OCI-LY1 (cell line): Measurements from ENCODE around the gene OSBPL5.

Source experiments
- CTCF ChIP-seq: fragments of 200-600 bp; sonication (generic), shearing (Covaris generic); IDR thresholded peaks from 2 replicates; pipeline ENCODE4 v1.5.1; 2017; ENCODE audit warnings: mild to moderate bottlenecking, antibody characterized with exemption, low read length, moderate library complexity, mixed read lengths
- EZH2 ChIP-seq: fragments of 200-600 bp; sonication (generic), shearing (Covaris generic); IDR thresholded peaks from 2 replicates; pipeline ENCODE4 v1.8.0; 2017; ENCODE audit warnings: borderline replicate concordance, mixed run types, mild to moderate bottlenecking, antibody characterized with exemption, low read length, moderate library complexity, mixed read lengths

- TF ChIP-seq EZH2 (no peak), CTCF (peak; percentile 71)
Measured at GRCh38 chr11:3109921-3110706, 55.0 kb downstream of the OSBPL5 start.
